ENCODE measurements around the gene BCL2L12.
"Not testable (repeated sequence)": the region's sequence is repeated elsewhere in the genome, so short reads cannot be mapped to it uniquely, and the experiment has no call there.

The BCL2L12 gene

DNA sequence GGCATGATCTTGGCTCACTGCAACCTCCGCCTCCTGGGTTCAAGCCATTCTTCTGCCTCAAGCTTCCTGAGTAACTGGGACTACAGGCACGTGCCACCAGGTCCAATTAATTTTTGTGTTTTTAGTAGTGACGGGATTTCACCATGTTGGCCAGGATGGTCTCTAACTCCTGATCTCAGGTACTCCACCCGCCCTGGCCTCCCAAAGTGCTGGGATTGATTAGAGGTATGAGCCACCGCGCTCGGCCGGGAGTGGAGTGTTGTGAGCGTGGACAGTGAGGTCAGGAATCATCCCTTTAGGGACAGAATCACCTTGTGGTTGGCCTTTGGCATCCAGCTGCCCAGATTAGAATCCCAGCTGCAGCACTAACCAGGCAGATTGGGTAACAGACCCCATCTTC, 36.1 kb upstream of the BCL2L12 start:
- CTCF ChIA-PET = interaction anchor here (0.7 to 1.5 kb wide), 2 partner anchors 9 to 51 kb away, joined by 3 read pairs; no protein-coding TSS in a partner anchor

DNA sequence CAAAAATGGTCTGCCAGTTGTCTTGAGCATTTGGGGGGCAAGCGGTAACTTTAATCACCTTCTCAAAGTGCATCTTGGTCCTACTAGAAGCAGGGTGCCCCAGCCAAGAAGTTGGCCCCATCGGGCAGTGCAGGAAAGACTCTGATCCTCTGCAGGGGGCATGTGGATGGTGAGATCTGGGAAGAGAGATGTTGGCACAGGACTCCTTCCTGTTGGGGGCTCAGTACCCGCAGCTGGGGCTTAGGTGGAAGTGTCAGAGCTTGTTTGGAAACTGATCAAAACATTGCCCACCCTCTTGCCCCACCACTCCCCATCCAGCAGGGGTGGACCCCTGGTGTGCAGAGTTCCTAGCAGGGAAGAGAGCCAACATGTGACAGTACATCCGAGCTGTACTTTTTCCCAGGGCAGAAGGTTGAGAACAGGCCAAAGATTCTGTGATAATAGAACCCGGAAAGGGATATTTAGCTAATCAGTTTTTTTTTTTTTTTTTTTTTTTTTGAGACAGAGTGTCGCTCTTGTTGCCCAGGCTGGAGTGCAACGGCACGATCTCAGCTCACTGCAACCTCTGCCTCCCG, 34.6 kb upstream of the BCL2L12 start:
- ChIA-PET CTCF (interaction anchor here (0.7 to 1.5 kb wide), 2 partner anchors 22 to 50 kb away, joined by 3 read pairs; no protein-coding TSS in a partner anchor), POLR2A (interaction anchor here (0.7 to 1.2 kb wide), 3 partner anchors 10 to 1008 kb away, joined by 3 to 7 read pairs (median 3); partner anchors contain the start of gene NOSIP)
- no peak overlapping the region for H3K4me3 ChIP-seq (ENCODE audit: low read depth, low read length)
- TF ChIP-seq, protein P1, sequence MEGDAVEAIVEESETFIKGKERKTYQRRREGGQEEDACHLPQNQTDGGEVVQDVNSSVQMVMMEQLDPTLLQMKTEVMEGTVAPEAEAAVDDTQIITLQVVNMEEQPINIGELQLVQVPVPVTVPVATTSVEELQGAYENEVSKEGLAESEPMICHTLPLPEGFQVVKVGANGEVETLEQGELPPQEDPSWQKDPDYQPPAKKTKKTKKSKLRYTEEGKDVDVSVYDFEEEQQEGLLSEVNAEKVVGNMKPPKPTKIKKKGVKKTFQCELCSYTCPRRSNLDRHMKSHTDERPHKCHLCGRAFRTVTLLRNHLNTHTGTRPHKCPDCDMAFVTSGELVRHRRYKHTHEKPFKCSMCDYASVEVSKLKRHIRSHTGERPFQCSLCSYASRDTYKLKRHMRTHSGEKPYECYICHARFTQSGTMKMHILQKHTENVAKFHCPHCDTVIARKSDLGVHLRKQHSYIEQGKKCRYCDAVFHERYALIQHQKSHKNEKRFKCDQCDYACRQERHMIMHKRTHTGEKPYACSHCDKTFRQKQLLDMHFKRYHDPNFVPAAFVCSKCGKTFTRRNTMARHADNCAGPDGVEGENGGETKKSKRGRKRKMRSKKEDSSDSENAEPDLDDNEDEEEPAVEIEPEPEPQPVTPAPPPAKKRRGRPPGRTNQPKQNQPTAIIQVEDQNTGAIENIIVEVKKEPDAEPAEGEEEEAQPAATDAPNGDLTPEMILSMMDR (IDR thresholded peaks at IDR 0.05; ENCODE audit: insufficient read depth, low read length, missing control alignments) = no peak
- no peak for DNase-seq (ENCODE audit: low read depth, low spot score)

More for the DNA sequence above, 36.1 kb upstream of the BCL2L12 start:
- POLR2A ChIA-PET = no interaction called here
- no peak overlapping the region for H3K4me3 ChIP-seq (ENCODE audit: low read depth, low read length)
- DNase-seq (ENCODE audit: low read depth, low spot score) = no peak
- TF ChIP-seq, protein P1 (IDR thresholded peaks at IDR 0.05; ENCODE audit: insufficient read depth, low read length, missing control alignments) = no peak

DNA sequence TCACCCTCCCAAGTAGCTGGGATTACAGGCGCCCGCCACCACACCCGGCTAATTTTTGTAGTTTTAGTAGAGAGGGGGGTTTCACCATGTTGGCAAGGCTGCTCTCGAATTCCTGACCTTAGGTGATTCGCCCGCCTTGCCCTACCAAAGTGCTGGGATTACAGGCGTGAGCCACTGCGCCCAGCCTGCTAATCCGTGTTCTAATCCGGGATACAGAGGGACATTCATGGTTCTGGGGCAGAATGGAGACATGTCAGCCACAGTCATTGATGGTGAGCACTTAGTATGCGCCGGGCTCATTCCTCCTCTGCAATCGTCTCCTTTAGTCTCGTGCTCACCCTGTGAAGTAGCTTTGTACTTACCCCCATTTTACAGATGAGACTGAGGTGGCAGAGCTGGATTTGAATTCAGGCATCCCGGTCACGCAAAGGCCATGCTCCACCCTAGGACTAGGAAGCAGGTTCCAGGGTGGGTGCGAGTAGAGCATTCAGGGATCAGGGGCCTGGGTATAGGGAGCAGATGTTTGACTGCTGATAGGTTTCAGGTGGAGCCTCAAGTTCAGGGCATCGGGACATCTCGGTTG, 34.0 kb upstream of the BCL2L12 start:
- POLR2A ChIA-PET = no interaction called here
- TF ChIP-seq, protein P1 (IDR thresholded peaks at IDR 0.05; ENCODE audit: insufficient read depth, low read length, missing control alignments) = no peak
- CTCF ChIA-PET = interaction anchor here (0.7 kb wide), 1 partner anchor 22 kb away, joined by 3 read pairs; no protein-coding TSS in a partner anchor

DNA sequence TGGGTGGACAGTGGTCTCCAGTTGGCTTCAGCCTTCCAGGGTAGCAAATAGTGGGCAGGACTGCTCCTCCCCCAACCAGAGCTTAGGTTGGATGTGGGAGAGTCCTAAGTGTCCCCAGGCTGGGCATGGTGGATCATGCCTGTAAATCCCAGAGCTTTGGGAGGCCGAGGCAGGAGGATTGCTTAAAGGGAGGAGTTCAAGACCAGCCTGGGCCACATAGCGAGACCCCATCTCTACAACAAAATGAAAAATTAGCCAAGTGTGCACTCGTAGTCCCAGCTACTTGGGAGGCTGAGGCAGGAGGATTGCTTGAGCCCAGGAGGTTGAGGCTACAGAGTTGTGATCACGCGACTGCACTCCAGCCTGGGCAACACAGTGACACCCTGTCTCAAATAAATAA, 33.2 kb upstream of the BCL2L12 start:
- POLR2A ChIA-PET = no interaction called here
- H3K4me3 ChIP-seq (ENCODE audit: low read depth, low read length) = no peak overlapping the region
- no peak for DNase-seq (ENCODE audit: low read depth, low spot score)
- CTCF ChIA-PET = no interaction called here
- TF ChIP-seq, protein P1 (IDR thresholded peaks at IDR 0.05; ENCODE audit: insufficient read depth, low read length, missing control alignments) = no peak

More for the DNA sequence above, 34.0 kb upstream of the BCL2L12 start:
- H3K4me3 ChIP-seq (ENCODE audit: low read depth, low read length) = no peak overlapping the region
- DNase-seq (ENCODE audit: low read depth, low spot score) = no peak

DNA sequence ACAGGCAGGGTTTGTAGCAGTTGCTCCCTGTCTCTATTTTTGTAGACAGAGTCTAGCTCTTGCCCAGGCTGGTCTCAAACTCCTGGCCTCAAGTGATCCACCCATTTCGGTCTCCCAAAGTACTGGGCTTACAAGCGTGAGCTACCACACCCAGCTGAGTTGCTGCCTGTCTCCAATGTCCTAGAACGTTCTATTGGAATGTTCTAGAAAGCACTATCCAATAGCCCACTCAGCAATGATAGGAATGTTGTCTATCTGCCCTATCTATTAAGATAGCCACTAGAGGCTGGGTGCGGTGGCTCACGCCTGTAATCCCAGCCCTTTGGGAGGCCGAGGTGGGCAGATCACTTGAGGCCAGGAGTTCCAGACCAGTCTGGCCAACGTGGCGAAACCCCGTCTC, 32.5 kb upstream of the BCL2L12 start:
- CTCF ChIA-PET; H3K4me3 ChIP-seq (ENCODE audit: low read depth, low read length); POLR2A ChIA-PET; DNase-seq (ENCODE audit: low read depth, low spot score): not testable (repeated sequence)

- POLR2A ChIA-PET = no interaction called here
- TF ChIP-seq, protein P1 (IDR thresholded peaks at IDR 0.05; ENCODE audit: insufficient read depth, low read length, missing control alignments) = peak; percentile 9
- CTCF ChIA-PET = interaction anchor here (1.0 to 1.2 kb wide), 2 partner anchors 37 to 66 kb away, joined by 3 to 5 read pairs; no protein-coding TSS in a partner anchor
- no peak for DNase-seq (ENCODE audit: low read depth, low spot score)
- no peak overlapping the region for H3K4me3 ChIP-seq (ENCODE audit: low read depth, low read length)
Measured at GRCh38 chr19:49635530-49636232, 30.1 kb upstream of the BCL2L12 start.
